MM.1S (cell line): ENCODE data around the gene FTH1.

Experiments
- CTCF ChIP-seq: fragments of 300-600 bp; sonication (generic); IDR thresholded peaks from 2 replicates; pipeline ENCODE4 v1.5.1; 2016; ENCODE audit warnings: antibody characterized with exemption, low read length, mixed read lengths
- EZH2 ChIP-seq: fragments of 300-600 bp; sonication (generic); optimal IDR thresholded peaks from 2 replicates; pipeline ENCODE3; 2017; ENCODE audit warnings: low read depth, mild to moderate bottlenecking, antibody characterized with exemption, low read length, mixed read lengths
- EZH2phosphoT487 ChIP-seq: fragments of 300-600 bp; sonication (generic); IDR thresholded peaks from 2 replicates; pipeline ENCODE4 v1.6.1; 2018; ENCODE audit warnings: antibody characterized with exemption, low read length

DNA sequence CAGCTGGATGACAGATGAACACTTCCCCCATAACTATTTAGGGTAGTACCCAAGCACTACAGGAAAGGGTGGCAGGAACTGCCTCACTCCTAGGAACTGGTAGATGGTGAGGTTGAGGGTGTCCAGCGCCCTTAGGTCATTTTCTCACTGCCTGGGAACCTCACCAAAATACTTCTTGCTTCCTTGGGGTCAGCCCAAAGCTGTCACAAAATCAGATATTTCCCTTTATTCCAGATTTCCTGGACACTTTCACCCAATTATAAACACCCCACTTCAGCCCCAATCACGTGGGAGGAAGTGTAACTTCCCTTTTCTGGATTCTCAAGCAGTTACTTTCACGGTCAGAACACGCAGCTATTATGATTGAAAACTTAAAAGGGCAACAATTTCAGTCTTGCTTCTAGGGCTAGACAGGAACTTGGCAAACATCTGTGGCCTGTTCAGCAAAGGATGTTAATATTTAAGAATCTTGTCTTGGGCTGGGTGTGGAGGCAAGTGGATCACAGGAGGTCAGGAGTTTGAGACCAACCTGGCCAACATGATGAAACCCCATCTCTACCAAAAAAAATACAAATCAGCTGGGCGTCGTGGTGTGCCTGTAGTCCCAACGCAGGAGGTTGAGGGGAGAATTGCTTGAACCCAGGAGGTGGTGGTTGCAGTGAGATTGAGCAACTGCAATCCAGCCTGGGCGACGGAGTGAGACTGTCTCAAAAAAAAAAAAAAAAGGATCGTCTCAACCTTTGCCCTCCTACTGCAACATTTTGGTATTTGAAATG is 4.0 kb downstream of the FTH1 start:
- TF ChIP-seq CTCF, result no peak
- TF ChIP-seq EZH2, result no peak
- no peak for TF ChIP-seq EZH2phosphoT487
